Heart left ventricle (tissue), 16 donors: Measurements from ENCODE around the gene AIMP2. TPM values are rescaled to one million over a fixed set of nuclear protein-coding genes. Genes with fewer than 3 reads are reported as not detected.

Source experiments
- ATAC-seq, 4 donors: fragments of 200-7000 bp; cut with Tn5 transposase; one replicate each; pipeline ENCODE4 v1.9.1; 2020 to 2022; ENCODE audit warnings: moderate library complexity in 4 of 4, mild to moderate bottlenecking in 3 of 4, moderate number of reproducible peaks in 1 of 4
- DNase-seq, 5 donors: peaks; one replicate each; pipeline ENCODE4 v3.0.0-alpha.2; 2020
- H3K27ac ChIP-seq, 12 donors: fragments of 200-600 bp; sonication (generic) in 4 of 12; one replicate each; pipeline versions ENCODE4 v1.5.0 to v1.8.0; 2016 to 2022; ENCODE audit warnings: mild to moderate bottlenecking in 2 of 12
- H3K27me3 ChIP-seq, 9 donors: fragments of 200-600 bp; sonication (generic) in 2 of 9; one replicate each; pipeline versions ENCODE4 v1.5.1 to v1.8.0; 2016 to 2022; ENCODE audit warnings: mild to moderate bottlenecking in 3 of 9
- H3K36me3 ChIP-seq, 9 donors: fragments of 200-600 bp; sonication (generic) in 2 of 9; one replicate each; pipeline versions ENCODE4 v1.5.0 to v1.8.0; 2018 to 2022; ENCODE audit warnings: mild to moderate bottlenecking in 2 of 9
- H3K4me1 ChIP-seq, 12 donors: fragments of 200-600 bp; sonication (generic) in 4 of 12; one replicate each; pipeline versions ENCODE4 v1.5.0 to v1.8.0; 2016 to 2022; ENCODE audit warnings: mild to moderate bottlenecking in 3 of 12
- H3K4me3 ChIP-seq, 12 donors: fragments of 200-600 bp; sonication (generic) in 4 of 12; one replicate each; pipeline versions ENCODE4 v1.5.0 to v1.8.0; 2017 to 2022; ENCODE audit warnings: mild to moderate bottlenecking in 9 of 12, moderate library complexity in 4 of 12
- H3K9me3 ChIP-seq, 12 donors: fragments of 200-600 bp; sonication (generic) in 4 of 12; one replicate each; pipeline versions ENCODE4 v1.5.0 to v1.8.0; 2016 to 2022; ENCODE audit warnings: mild to moderate bottlenecking in 1 of 12
- CTCF ChIP-seq, 12 donors: fragments of 200-600 bp; sonication (generic) in 4 of 12; IDR thresholded peaks; one replicate each; pipeline versions ENCODE4 v1.5.0 to v1.8.0; 2018 to 2022; ENCODE audit warnings: antibody characterized with exemption in 12 of 12, mild to moderate bottlenecking in 5 of 12
- POLR2A ChIP-seq, 2 donors: fragments of 450-650 bp; IDR thresholded peaks; one replicate each; pipeline ENCODE4 v1.6.1; 2017; ENCODE audit warnings: antibody characterized with exemption in 2 of 2, mild to moderate bottlenecking in 2 of 2, moderate library complexity in 2 of 2
- WGBS, 4 donors: extraction: QIAGEN DNeasy Blood & Tissue Kit in 2 of 4; methylation state at CpG; one replicate each; pipeline versions ENCODE4 v1.1.5 to v1.1.7; 2013 to 2018; 5-methylcytosine and 5-hydroxymethylcytosine counted together
- intact Hi-C, 10 donors: fragments of 100-400 bp; cut with DNase I; formaldehyde crosslinking; loops; one replicate each; pipeline versions ENCODE4 v1.11.1 to v1.14.2; 2022
- polyA plus RNA-seq, 2 donors: library from polyadenylated mRNA; stranded (reverse); fragments of 200-250 nt; gene quantifications; one replicate each; pipeline ENCODE4 v1.2.3, GENCODE V29; 2013
- total RNA-seq, 9 donors: library from RNA; depleted of rRNA in 2 of 9; stranded (reverse); fragments of >200 nt in 2 of 9; fragmentation: NEBNext Ultra II Directional in 3 of 9; extraction: Animal tissue kit (Norgen Biotek cat#: 25700) in 3 of 9; gene quantifications; one replicate each; pipeline versions ENCODE4 v1.1.0 to v1.2.4, GENCODE V29; 2016 to 2023
- donor health status: ischemic (EF 13 %, LVEDD 7.1; RV severe dilation, severe dysfunction).
- donor health status: healthy with polysubstance abuse.
- donor health status: DM: no; HTN: yes; CAD: no.
- donor health status: DM: no; HTN: no; CAD: no.
- donor health status: ischemic (EF 25% LVEDD 6.9; RV normal size, moderate dysfunction).
- donor health status: ischemic (EF 25% LVEDD 5.7; RV mildly dilated, moderate dysfunction).
- donor health status: healthy.
- donor health status: DM: yes; HTN: yes; CAD: no.
- donor health status: ischemic (EF 35%, LVEDD 5.7; RV mildly dilated, moderate dysfunction).
- donor health status: nonischemic (EF 11% LVEDD 7.7; RV severe dilation, severe dysfunction).
- donor health status: DM: yes; HTN: yes; CAD: no.
- donor health status: PGD.
- donor health status: ischemic (EF 29% LVEDD 5.4; RV normal size, mild dysfunction).
- donor health status: nonischemic (EF 23%, LVEDD 6.1; RV moderate dilation, normal function).

The AIMP2 gene
- total and polyA plus RNA-seq, 11 donors = 25.0 to 105 (median 51.1) TPM

- peaks cover 0 to 17% (median 5%) of the 10 kb centered on the region in 12 donors for H3K4me1 ChIP-seq
- TF ChIP-seq CTCF (IDR thresholded peaks at IDR 0.05) (no peak), POLR2A (IDR thresholded peaks at IDR 0.05) (no peak)
- H3K4me3 ChIP-seq = no peak within 1 kb of the TSS
- ATAC-seq (no peak), DNase-seq (no peak)
- intact Hi-C loops = loop anchor here in 1 of 10 donors (10.0 kb wide), 1 partner anchor 114 kb away; no protein-coding TSS in a partner anchor
- no peak within 1 kb of the TSS for H3K27ac ChIP-seq
- H3K27me3 ChIP-seq = no peaks in the 10 kb centered on the region
- WGBS, 4 donors = 77 to 95% (median 88%) methylated on average over 2 of the region's 2 CpGs
- H3K9me3 ChIP-seq = no peaks in the 10 kb centered on the region
- peaks cover 0 to 94% (median 80%) of the 10 kb centered on the region in 9 donors for H3K36me3 ChIP-seq
Observed at GRCh38 chr7:6030988-6031387, 21.9 kb downstream of the AIMP2 start, which contains the start of gene ANKRD61. TSS of gene ANKRD61 (plus strand) at chr7:6031376. CDS start at chr7:6031376, 0 bp downstream.

- ATAC-seq (no peak), DNase-seq (no peak)
- Histone ChIP-seq H3K9me3 (no peaks in the 10 kb centered on the region), H3K27me3 (no peaks in the 10 kb centered on the region), H3K4me1 (peaks cover 0 to 11% (median under 1%) of the 10 kb centered on the region in 12 donors), H3K4me3 (no peak overlapping the region), H3K27ac (no peak overlapping the region), H3K36me3 (peaks cover 0 to 94% (median 82%) of the 10 kb centered on the region in 9 donors)
- WGBS, 4 donors = 86 to 97% (median 93%) methylated on average over 3 of the region's 3 CpGs
- intact Hi-C loops = loop anchor here in 1 of 10 donors (10.0 kb wide), 1 partner anchor 113 kb away; no protein-coding TSS in a partner anchor
- no peak for TF ChIP-seq CTCF (IDR thresholded peaks at IDR 0.05)
Observed at GRCh38 chr7:6031567-6031966, 22.5 kb downstream of the AIMP2 start.

- DNase-seq (no peak), ATAC-seq (no peak)
- intact Hi-C loops = loop anchor here in 1 of 10 donors (10.0 kb wide), 1 partner anchor 113 kb away; no protein-coding TSS in a partner anchor
- no peaks in the 10 kb centered on the region for H3K27me3 ChIP-seq
- peaks cover 0 to 8% (median 0%) of the 10 kb centered on the region in 12 donors for H3K4me1 ChIP-seq
- no peak for TF ChIP-seq CTCF (IDR thresholded peaks at IDR 0.05)
- TF ChIP-seq POLR2A (IDR thresholded peaks at IDR 0.05) = no peak
- H3K9me3 ChIP-seq = no peaks in the 10 kb centered on the region
- WGBS, 4 donors = 46 to 59% (median 54%) methylated on average over 5 of the region's 5 CpGs
- H3K27ac ChIP-seq = no peak overlapping the region
- H3K36me3 ChIP-seq = peaks cover 0 to 94% (median 82%) of the 10 kb centered on the region in 9 donors
- H3K4me3 ChIP-seq = no peak overlapping the region
Observed at GRCh38 chr7:6032167-6032566, 23.1 kb downstream of the AIMP2 start.

GRCh38 chr7:6032641-6033040 lies 23.6 kb downstream of the AIMP2 start:
- no peaks in the 10 kb centered on the region for H3K9me3 ChIP-seq
- DNase-seq (no peak), ATAC-seq (no peak)
- WGBS, 4 donors = 75 to 78% (median 76%) methylated on average over 7 of the region's 7 CpGs
- peaks cover 0 to 94% (median 82%) of the 10 kb centered on the region in 9 donors for H3K36me3 ChIP-seq
- intact Hi-C loops = loop anchor here in 1 of 10 donors (10.0 kb wide), 1 partner anchor 112 kb away; no protein-coding TSS in a partner anchor
- H3K27me3 ChIP-seq = no peaks in the 10 kb centered on the region
- no peak overlapping the region for H3K27ac ChIP-seq
- no peak for TF ChIP-seq POLR2A (IDR thresholded peaks at IDR 0.05)
- TF ChIP-seq CTCF (IDR thresholded peaks at IDR 0.05) = no peak
- H3K4me1 ChIP-seq = peaks cover 0 to 8% (median 0%) of the 10 kb centered on the region in 12 donors
- H3K4me3 ChIP-seq = no peak overlapping the region
